NCI-H146 treated with DMSO at 0.1 percent for 48 hours (cell line): ENCODE data around the gene SH3GL2.

ENCODE experiments used
- DNase-seq: peaks from one replicate; lab custom pipeline; 2025; ENCODE audit not compliant: unreplicated experiment; lab: John Stamatoyannopoulos, UW

The SH3GL2 gene

DNA sequence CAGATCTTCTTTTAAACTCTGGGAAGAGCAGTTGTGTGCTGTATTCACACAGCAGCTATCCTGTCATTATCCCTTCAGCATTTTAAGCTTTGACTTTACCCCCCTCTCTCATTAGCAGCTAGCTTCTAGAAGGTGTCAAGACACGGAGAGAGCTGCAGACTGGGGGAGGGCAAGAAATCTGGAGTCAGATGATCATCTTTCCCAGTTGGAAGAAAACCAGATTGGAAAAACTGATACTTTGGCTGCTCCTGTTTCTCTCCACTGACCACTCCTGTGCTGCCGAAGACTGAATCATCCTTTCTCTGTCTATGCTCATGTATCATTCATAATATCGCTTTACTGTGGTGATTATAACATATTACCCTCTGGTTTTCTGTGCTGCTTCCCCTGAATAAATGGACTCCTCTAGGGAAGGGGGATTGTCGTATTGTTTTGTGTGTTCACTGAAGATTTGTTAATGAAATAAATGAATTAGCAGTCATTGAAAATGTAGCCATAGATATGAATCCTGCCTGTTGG, 75.1 kb downstream of the SH3GL2 start:
- no peak for DNase-seq

GRCh38 chr9:17656889-17657288, 78.0 kb downstream of the SH3GL2 start:
- DNase-seq, result no peak

- no peak for DNase-seq
Observed at GRCh38 chr9:17658237-17658636, 79.4 kb downstream of the SH3GL2 start.

DNA sequence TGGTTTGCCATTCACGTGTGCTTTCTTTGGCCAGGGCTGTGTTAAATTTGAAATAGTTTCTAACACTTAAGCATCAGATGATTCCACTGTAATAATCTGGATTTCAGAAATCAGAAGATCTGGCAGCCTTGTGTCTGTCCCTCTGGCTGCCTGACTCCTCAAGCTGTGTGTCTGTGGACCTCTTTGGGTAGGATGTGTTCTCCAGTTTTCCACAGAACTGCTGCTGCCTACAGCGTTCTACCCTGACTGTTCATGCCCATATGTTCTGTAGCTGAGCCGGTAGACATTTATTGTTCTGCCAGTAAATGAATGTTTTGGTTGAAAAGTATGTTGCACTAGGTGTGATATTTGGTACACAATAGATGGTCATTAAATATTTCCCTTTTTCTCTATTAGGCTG, 81.3 kb downstream of the SH3GL2 start:
- DNase-seq, result no peak

- no peak for DNase-seq
Observed at GRCh38 chr9:17665450-17665849, 86.6 kb downstream of the SH3GL2 start.

DNA sequence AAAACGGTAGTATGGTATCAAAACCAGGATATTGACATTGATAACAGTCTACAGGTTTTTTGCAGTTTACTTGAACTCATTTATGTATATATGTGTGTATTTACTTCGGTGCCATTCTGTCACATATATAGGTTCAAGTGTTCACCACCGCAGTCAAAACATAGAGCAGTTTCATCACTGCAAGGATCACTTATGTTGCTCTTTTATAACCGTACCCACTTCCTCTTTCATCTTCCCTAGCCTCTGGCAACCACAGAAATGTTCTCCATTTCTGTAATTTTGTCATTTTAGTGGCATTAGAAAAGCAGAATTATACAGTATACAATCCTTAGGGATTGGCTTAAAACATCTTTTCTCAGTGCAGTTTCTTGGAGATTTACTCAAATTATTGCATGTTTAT, 90.3 kb downstream of the SH3GL2 start:
- DNase-seq, result no peak

DNA sequence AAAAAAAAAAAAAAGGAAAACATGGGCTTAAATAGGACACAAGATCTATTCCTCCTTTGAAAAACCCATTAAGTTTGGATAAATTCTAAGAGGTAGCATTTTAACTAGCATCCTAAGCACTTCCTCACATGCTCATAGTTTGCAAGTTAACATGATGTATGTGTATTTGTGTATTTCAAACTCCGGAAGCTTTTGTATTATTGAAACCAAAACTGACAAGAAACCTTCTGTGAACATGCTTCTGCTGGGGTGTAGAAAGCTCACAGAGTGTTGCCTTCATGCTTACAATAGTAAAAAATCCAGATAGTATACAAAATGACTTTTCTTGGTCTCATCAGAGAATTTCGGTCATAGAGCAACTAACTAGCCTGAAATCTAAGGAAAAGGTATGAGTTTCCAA, 103.8 kb downstream of the SH3GL2 start:
- DNase-seq, result no peak

DNA sequence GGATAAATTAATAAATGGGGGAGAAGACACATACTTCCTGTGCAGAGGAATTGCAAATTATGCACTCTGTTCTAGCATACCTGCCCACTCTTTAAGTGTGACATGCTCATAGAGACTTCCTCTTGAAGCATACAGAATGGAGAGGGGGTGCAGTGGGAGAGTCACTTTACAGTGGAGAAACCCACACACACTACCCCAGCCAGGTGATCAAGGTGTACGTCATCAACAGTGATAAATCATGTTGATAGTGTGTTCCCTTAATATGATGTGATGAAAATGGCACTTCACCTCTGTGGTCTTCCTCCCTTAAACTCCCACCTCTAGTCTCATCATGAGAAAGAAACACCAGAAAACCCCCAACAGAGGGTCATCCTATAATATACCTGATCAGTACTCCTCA, 110.0 kb downstream of the SH3GL2 start:
- DNase-seq, result no peak

- no peak for DNase-seq
Observed at GRCh38 chr9:17694336-17694735, 115.5 kb downstream of the SH3GL2 start.

GRCh38 chr9:17695482-17695881, 116.6 kb downstream of the SH3GL2 start:
- DNase-seq, result no peak

- no peak for DNase-seq
Observed at GRCh38 chr9:17699615-17700330, 120.9 kb downstream of the SH3GL2 start.

DNA sequence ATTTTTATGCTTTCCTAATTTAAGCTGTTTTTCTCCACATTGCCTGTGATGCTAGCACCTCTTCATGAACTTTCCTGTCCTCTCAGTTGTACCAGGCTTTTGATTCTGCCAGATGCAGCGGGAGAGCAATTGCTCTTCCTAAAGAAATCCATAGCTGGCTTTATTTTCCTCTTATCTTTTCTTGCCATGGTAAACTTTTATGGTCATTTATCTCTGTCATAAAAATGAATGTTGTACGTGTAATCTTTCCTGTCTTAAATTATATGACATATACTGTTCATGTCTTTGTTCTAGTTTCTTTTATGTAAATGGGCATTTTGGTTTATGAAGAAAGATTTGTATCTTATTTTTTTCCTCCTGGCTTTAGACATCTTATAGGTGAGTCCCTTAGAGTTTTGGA, 127.5 kb downstream of the SH3GL2 start:
- no peak for DNase-seq

- DNase-seq, result no peak
Observed at GRCh38 chr9:17719053-17719452, 140.2 kb downstream of the SH3GL2 start.

DNA sequence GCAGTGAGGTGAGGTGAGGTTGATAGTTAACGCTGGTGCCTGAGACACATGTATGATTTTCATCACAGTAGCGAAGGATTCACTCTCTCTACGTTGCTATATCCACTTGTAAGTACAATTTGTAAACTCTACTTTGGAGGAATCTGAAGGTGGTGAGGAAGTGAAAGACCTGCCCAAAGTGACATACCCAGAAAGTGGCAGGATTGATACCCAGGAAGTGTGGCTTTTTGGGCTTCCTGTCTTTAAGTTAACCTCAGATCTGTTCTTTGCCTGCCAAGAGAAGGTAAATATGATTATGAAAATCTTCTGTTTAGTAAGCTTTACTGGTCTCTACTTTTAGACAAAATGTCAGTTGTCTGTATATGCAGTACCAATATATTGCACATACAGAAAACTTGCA, 143.1 kb downstream of the SH3GL2 start:
- DNase-seq, result no peak

- no peak for DNase-seq
Observed at GRCh38 chr9:17723656-17724055, 144.8 kb downstream of the SH3GL2 start.

DNA sequence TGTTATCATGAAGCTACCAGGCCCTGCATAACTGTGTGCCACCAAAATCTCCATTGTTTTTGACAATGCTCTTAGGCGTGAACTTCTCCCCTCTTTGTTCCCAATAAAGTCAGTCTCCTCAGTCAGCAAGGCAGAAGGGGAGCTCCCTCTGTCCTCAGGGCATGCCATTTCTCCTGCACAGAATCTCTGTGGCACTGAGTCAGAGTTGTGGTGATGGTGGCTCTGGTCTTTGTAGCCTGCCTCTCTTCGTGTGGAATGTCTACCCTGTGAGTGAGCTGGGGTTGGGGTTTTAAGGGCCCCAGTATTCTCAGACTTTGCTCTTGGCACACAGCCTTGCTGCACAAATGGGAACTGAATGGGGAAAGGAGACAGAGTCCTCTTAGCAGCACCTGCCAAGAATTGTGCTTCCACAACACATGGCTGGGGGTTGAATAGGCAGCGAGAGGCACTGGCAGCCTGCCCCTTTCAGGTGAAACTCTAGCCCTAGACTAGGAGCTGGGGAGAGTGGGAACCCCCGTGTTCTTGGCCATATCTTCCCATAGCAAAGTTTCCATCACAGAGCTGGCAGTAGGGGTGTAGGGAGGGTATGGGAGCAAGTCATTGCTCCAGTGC, 146.6 kb downstream of the SH3GL2 start:
- no peak for DNase-seq

GRCh38 chr9:17726298-17726697, 147.4 kb downstream of the SH3GL2 start:
- DNase-seq, result no peak

DNA sequence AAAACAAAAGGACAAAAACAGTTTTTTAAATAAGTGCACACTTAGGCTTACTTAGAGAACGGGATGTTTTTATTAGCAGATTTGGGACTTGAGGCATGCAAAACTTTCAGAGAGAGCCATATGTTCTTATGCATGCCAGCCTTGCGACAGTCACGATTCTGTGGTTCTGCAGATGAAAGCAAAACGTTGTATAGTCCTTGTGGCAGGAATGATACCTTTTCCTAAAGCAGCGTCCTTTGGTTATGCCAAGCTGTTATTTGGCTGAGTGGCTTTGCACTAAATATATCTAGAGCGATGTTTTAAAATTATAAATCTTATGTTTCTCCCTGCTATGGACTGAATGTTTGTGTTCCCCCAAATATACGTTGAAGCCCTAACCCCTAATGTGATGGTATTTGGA, 152.0 kb downstream of the SH3GL2 start:
- DNase-seq, result no peak

DNA sequence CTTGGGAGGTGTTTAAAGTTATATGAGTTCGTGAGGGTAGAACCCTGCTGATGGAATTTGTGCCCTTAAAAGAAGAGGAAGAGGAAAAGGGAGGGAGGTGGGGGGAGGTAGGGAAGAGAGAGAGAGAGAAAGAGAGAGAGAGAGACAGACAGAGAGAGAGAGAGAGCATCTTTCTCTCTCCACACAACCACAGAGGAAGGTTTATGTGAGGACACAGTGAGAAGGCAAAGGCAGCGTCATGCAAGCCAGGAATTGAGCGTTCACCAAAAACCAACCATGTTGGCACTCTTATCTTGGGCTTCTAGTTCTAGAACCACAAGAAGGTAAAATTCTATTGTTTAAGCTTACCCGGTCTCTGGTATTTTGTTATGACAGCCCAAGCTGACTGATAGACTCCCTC, 152.4 kb downstream of the SH3GL2 start:
- no peak for DNase-seq

DNA sequence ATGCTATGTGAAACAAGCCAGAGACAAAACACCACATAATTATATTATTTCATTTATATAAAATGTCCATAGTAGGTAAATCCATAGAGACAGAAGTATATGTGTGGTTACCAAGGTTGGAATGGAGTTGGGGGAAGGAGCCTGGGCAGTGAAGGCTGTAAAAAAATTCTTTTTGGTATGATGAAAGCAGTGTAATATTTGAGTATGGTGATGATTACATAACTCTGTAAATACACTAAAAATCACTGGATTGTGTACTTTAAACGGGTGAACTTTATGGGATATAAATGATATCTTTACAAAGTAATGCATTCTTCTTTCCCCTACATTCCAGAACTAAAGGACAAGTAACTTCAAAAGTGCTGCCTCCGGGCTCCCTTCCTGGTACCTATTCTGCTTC, 155.8 kb downstream of the SH3GL2 start:
- no peak for DNase-seq

DNA sequence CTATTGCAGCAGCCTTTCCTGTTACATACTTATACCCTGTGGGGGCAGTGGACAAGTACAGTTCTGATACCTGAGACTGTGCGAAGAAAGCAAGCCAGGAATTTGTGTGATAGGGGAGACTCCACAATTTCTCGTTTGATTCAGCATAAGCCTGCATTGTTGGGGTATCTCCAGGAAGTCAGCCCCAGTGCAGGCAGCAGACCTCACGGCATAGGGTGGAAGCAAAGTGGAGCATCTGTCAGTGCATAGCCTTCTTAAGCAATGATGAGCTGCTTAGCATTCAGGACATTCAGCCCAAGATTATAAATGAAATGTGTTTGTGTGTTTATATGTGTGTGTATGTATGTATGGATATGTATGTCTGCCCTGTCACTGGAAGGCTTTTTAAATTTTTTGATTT, 157.0 kb downstream of the SH3GL2 start:
- DNase-seq, result no peak

DNA sequence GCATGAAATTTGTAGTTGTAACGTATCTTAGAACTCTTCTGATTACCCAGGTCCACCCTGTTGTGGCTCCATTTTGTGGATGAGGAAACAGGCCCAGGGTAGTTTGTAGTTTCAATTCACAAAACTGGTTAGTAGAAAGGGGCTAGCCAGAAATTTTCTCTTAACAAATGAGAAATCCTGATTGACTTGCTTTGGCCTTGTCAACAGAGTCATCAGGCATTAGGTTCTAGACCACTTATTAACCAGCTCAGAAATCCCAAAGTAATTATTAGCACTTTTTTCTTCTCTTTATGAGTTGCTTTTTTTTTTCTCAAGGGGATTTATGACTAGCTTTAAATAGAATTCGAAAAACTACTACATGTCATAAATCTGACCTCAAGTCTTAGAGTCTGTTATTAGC, 160.2 kb downstream of the SH3GL2 start:
- no peak for DNase-seq

- DNase-seq, result no peak
Observed at GRCh38 chr9:17739736-17740135, 160.9 kb downstream of the SH3GL2 start.
